K562 (cell line): Measurements from ENCODE around the gene ANKH. TPM values are rescaled to one million over a fixed set of nuclear protein-coding genes. Genes with fewer than 3 reads are reported as not detected.

Source experiments
- CBFA2T2 ChIP-seq: fragments of 450-650 bp; conservative IDR thresholded peaks from 2 replicates; pipeline ENCODE4 v1.6.1; 2017; ENCODE audit warnings: mild to moderate bottlenecking
- CBX1 ChIP-seq: sonication (generic); IDR thresholded peaks from 2 replicates; pipeline ENCODE4 v1.6.1; 2016; ENCODE audit warnings: antibody characterized with exemption, low read depth, mild to moderate bottlenecking
- CBX3 ChIP-seq, 2 experiments: IDR thresholded peaks; 1 replicate in 1 of 2; 2 replicates in 1 of 2; pipeline ENCODE4 v1.6.1; 2012; ENCODE audit warnings: inconsistent platforms in 2 of 2, low read length in 2 of 2, borderline replicate concordance in 1 of 2, control low read depth in 1 of 2
- E4F1 ChIP-seq: fragments of 250-450 bp; sonication (Bioruptor Pico); IDR thresholded peaks from 2 replicates; pipeline ENCODE4 v1.5.0; 2021; ENCODE audit warnings: mild to moderate bottlenecking, borderline replicate concordance
- KDM2B ChIP-seq: fragments of 250-450 bp; sonication (Bioruptor Pico); IDR thresholded peaks from 2 replicates; pipeline ENCODE4 v1.8.0; 2021; ENCODE audit warnings: mild to moderate bottlenecking, moderate library complexity
- KDM4B ChIP-seq, 2 experiments: fragments of 450-650 bp in 1 of 2; sonication (generic) in 1 of 2; IDR thresholded peaks; 2 replicates each; pipeline ENCODE4 v1.6.1; 2016 to 2017; ENCODE audit warnings: borderline replicate concordance in 2 of 2, antibody characterized with exemption in 1 of 2, low read depth in 1 of 2, mild to moderate bottlenecking in 1 of 2
- LARP7 ChIP-seq: fragments of 450-650 bp; IDR thresholded peaks from 2 replicates; pipeline ENCODE4 v1.6.1; 2016
- MAZ ChIP-seq, 2 experiments: fragments of 450-650 bp in 1 of 2; sonication (generic) in 1 of 2; formaldehyde crosslinking; IDR thresholded peaks in 1 of 2; conservative IDR thresholded peaks in 1 of 2; 2 replicates each; pipeline versions ENCODE4 v1.4.0 to v1.5.0; 2020; ENCODE audit warnings: mild to moderate bottlenecking in 1 of 2, missing genetic modification reagents in 1 of 2
- MXI1 ChIP-seq: IDR thresholded peaks from 2 replicates; pipeline ENCODE4 v1.6.1; 2011; ENCODE audit warnings: low read depth, mild to moderate bottlenecking, improper control_type of control experiment, low read length
- POLR2A ChIP-seq: fragments of 450-650 bp; conservative IDR thresholded peaks from 2 replicates; pipeline ENCODE4 v1.6.1; 2016
- RBM25 ChIP-seq: fragments of 200-400 bp; formaldehyde crosslinking; IDR thresholded peaks from 2 replicates; pipeline ENCODE4 v1.6.1; 2018; ENCODE audit warnings: low read length, low read depth, moderate library complexity; ENCODE audit not compliant: severe bottlenecking
- RFX5 ChIP-seq: IDR thresholded peaks from 2 replicates; pipeline ENCODE4 v1.6.1; 2011; ENCODE audit warnings: low read depth, mild to moderate bottlenecking, improper control_type of control experiment, low read length
- RUNX1 ChIP-seq: sonication (generic); IDR thresholded peaks from 2 replicates; pipeline ENCODE4 v1.6.1; 2016; ENCODE audit warnings: antibody characterized with exemption, low read depth
- ZBTB11 ChIP-seq, 3 experiments: fragments of 200-800 bp in 1 of 3; fragments of 250-450 bp in 1 of 3; fragments of 450-650 bp in 1 of 3; sonication (Bioruptor Pico) in 1 of 3; sonication (Bioruptor generic) in 1 of 3; formaldehyde crosslinking in 1 of 3; IDR thresholded peaks; 2 replicates each; pipeline versions ENCODE4 v1.6.1 to v1.8.0; 2016 to 2022; ENCODE audit warnings: mild to moderate bottlenecking in 2 of 3, missing genetic modification characterization in 2 of 3, missing compliant biosample characterization in 1 of 3, moderate library complexity in 1 of 3
- ZNF224 ChIP-seq: sonication (generic); formaldehyde crosslinking; IDR thresholded peaks from 2 replicates; pipeline ENCODE4 v1.8.0; 2022; ENCODE audit warnings: mild to moderate bottlenecking, missing genetic modification reagents
- ZNF655 ChIP-seq: fragments of 250-450 bp; sonication (Bioruptor Pico); IDR thresholded peaks from 2 replicates; pipeline ENCODE4 v1.5.0; 2021
- ZNF77 ChIP-seq: fragments of 250-450 bp; sonication (Bioruptor Pico); IDR thresholded peaks from 2 replicates; pipeline ENCODE4 v1.5.0; 2020
- polyA plus RNA-seq, 8 experiments: library from polyadenylated mRNA; depleted of rRNA in 4 of 8; stranded (reverse) in 5 of 8; unstranded in 3 of 8; fragments of >200 nt; fragmentation: Nextera tagmentation in 2 of 8; fragmentation: Illumina TruSeq in 1 of 8; extraction: Ambion mirVana in 2 of 8; extraction: Trizol in 1 of 8; gene quantifications; 2 replicates each; pipeline versions ENCODE4 v1.2.1 to v1.2.3, GENCODE V29; 2011 to 2014; ENCODE audit warnings: inconsistent platforms in 1 of 8, missing spikeins in 1 of 8
- total RNA-seq, 7 experiments: library from RNA; depleted of rRNA in 6 of 7; stranded (reverse); fragments of >200 nt in 6 of 7; fragmentation: Illumina TruSeq in 2 of 7; extraction: Trizol in 2 of 7; gene quantifications; 2 replicates each; pipeline versions ENCODE4 v1.2.1 to v1.2.3, GENCODE V29; 2011 to 2021; ENCODE audit warnings: low replicate concordance in 1 of 7
- TF ChIP-seq, protein P1 (sequence below): fragments of 250-450 bp; sonication (Bioruptor Pico); IDR thresholded peaks from 2 replicates; pipeline ENCODE4 v1.4.0; 2020

ANKH gene
- total and polyA plus RNA-seq, 9 of the 15 experiments (the other 6 are each of a cell fraction or from before 2014, with no cell fraction given) = 0.79 to 12.2 (median 4.5) TPM

- peak in 1 of 3 experiments; percentile 56; a peak in 1 of 6 replicates for TF ChIP-seq ZBTB11 (CRISPR knock-in tag; IDR thresholded peaks at IDR 0.05)
- TF ChIP-seq CBX1 = peak; percentile 89
- TF ChIP-seq KDM4B (IDR thresholded peaks at IDR 0.05; ENCODE audit: borderline replicate concordance in 2 of 2, low read depth in 1 of 2) = no peak
- no peak for TF ChIP-seq RFX5
- TF ChIP-seq MXI1 = no peak
- no peak for TF ChIP-seq ZNF77 (CRISPR knock-in tag)
- no peak for TF ChIP-seq CBFA2T2
- TF ChIP-seq POLR2A = peak; percentile 93
- TF ChIP-seq, protein P1, sequence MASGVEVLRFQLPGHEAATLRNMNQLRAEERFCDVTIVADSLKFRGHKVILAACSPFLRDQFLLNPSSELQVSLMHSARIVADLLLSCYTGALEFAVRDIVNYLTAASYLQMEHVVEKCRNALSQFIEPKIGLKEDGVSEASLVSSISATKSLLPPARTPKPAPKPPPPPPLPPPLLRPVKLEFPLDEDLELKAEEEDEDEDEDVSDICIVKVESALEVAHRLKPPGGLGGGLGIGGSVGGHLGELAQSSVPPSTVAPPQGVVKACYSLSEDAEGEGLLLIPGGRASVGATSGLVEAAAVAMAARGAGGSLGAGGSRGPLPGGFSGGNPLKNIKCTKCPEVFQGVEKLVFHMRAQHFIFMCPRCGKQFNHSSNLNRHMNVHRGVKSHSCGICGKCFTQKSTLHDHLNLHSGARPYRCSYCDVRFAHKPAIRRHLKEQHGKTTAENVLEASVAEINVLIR (CRISPR knock-in tag) = peak; percentile 86
- no peak for TF ChIP-seq RBM25
- TF ChIP-seq MAZ (CRISPR knock-in tag; conservative IDR thresholded peaks at IDR 0.05 in 1 of 2, IDR thresholded peaks at IDR 0.05 in 1 of 2) = peak; percentile 80 to 89
- no peak for TF ChIP-seq ZNF655 (CRISPR knock-in tag)
- no peak for TF ChIP-seq KDM2B (CRISPR knock-in tag)
- TF ChIP-seq ZNF224 (CRISPR knock-in tag) = no peak
- no peak for TF ChIP-seq RUNX1
- peak in 1 of 2 experiments; percentile 56; a peak in 1 of 3 replicates for TF ChIP-seq CBX3 (IDR thresholded peaks at IDR 0.05; ENCODE audit: borderline replicate concordance in 1 of 2, low read length in 2 of 2)
- peak; percentile 66; the same call in 1 of the 2 replicates for TF ChIP-seq LARP7
- TF ChIP-seq E4F1 (CRISPR knock-in tag) = no peak
Measured at GRCh38 chr5:14664270-14665100, 207.1 kb downstream of the ANKH start, which contains the start of gene OTULIN (continued).
